Brain microvascular endothelial cell (primary cell): ENCODE results near the gene LRRC58.

ENCODE experiments used
- DNase-seq: peaks from one replicate; pipeline ENCODE4 v3.0.0-alpha.2; 2020
- H3K27ac ChIP-seq: fragments of 250-450 bp; sonication (Bioruptor Pico); 2 replicates; pipeline ENCODE4 v1.5.1; 2020; ENCODE audit warnings: mild to moderate bottlenecking, moderate library complexity
- H3K27me3 ChIP-seq: fragments of 250-450 bp; sonication (Bioruptor Pico); replicated peaks from 2 replicates; pipeline ENCODE4 v1.5.1; 2020; ENCODE audit warnings: mild to moderate bottlenecking
- H3K36me3 ChIP-seq: fragments of 250-450 bp; sonication (Bioruptor Pico); replicated peaks from 2 replicates; pipeline ENCODE4 v1.5.1; 2020; ENCODE audit warnings: mild to moderate bottlenecking
- H3K4me3 ChIP-seq: 2 replicates; pipeline ENCODE4 v1.5.1; 2011; ENCODE audit warnings: low read depth, mild to moderate bottlenecking, control low read depth, low read length, moderate library complexity
- CTCF ChIP-seq: IDR thresholded peaks from 2 replicates; pipeline ENCODE4 v1.5.1; 2011; ENCODE audit warnings: low read depth, mild to moderate bottlenecking, moderate library complexity, low read length, control low read depth, inconsistent platforms; ENCODE audit errors: missing control alignments
- in situ Hi-C: cut with HindIII; loops from 2 replicates; pipeline ENCODE4 v1.10.0; 2017; ENCODE audit warnings: low sequenced_read_pairs, low pct_ligation_motif_present

LRRC58 gene

GRCh38 chr3:120348991-120349854, at the start of gene LRRC58:
LRRC58 (minus strand) TSS chr3:120349354; CDS start chr3:120349243, 111 bp downstream.
- no peaks in the 10 kb centered on the region for H3K27me3 ChIP-seq
- TF ChIP-seq CTCF, result no peak
- in situ Hi-C loops, result no loop called here
- peak; percentile 80 for DNase-seq
- H3K36me3 ChIP-seq, result no peaks in the 10 kb centered on the region
- peak within 1 kb of the TSS; percentile 75 for H3K27ac ChIP-seq
- H3K4me3 ChIP-seq, result peak within 1 kb of the TSS; percentile 87

- H3K36me3 ChIP-seq, result peaks cover 81% of the 10 kb centered on the region
- no peak for DNase-seq
- no peak for TF ChIP-seq CTCF
- no peak overlapping the region for H3K27ac ChIP-seq
- no peaks in the 10 kb centered on the region for H3K27me3 ChIP-seq
- in situ Hi-C loops, result no loop called here
- H3K4me3 ChIP-seq, result no peak overlapping the region
Measured at GRCh38 chr3:120396469-120396868, 47.3 kb upstream of the LRRC58 start.

- no peak for DNase-seq
- Histone ChIP-seq H3K27me3 (no peaks in the 10 kb centered on the region), H3K27ac (no peak overlapping the region), H3K36me3 (peaks cover 59% of the 10 kb centered on the region), H3K4me3 (no peak overlapping the region)
- no peak for TF ChIP-seq CTCF
- in situ Hi-C loops, result no loop called here
Measured at GRCh38 chr3:120394347-120394746, 45.2 kb upstream of the LRRC58 start.

GRCh38 chr3:120393761-120394160, 44.6 kb upstream of the LRRC58 start:
- no peak for DNase-seq
- Histone ChIP-seq H3K4me3 (no peak overlapping the region), H3K27ac (no peak overlapping the region), H3K36me3 (peaks cover 54% of the 10 kb centered on the region), H3K27me3 (no peaks in the 10 kb centered on the region)
- no peak for TF ChIP-seq CTCF
- in situ Hi-C loops, result no loop called here

GRCh38 chr3:120393243-120393642, 44.1 kb upstream of the LRRC58 start:
- H3K27ac ChIP-seq, result no peak overlapping the region
- H3K36me3 ChIP-seq, result peaks cover 48% of the 10 kb centered on the region
- in situ Hi-C loops, result no loop called here
- H3K4me3 ChIP-seq, result no peak overlapping the region
- TF ChIP-seq CTCF, result no peak
- no peak for DNase-seq
- H3K27me3 ChIP-seq, result no peaks in the 10 kb centered on the region

GRCh38 chr3:120382941-120383447, 33.8 kb upstream of the LRRC58 start:
- H3K27ac ChIP-seq, result no peak overlapping the region
- in situ Hi-C loops, result no loop called here
- no peak for DNase-seq
- TF ChIP-seq CTCF, result no peak
- H3K27me3 ChIP-seq, result no peaks in the 10 kb centered on the region
- no peaks in the 10 kb centered on the region for H3K36me3 ChIP-seq
- no peak overlapping the region for H3K4me3 ChIP-seq
